Gastroesophageal sphincter (tissue), 4 donors: ENCODE results near the gene KLK1. TPM values are rescaled to one million over a fixed set of nuclear protein-coding genes. Genes with fewer than 3 reads are reported as not detected.

Source experiments
- ATAC-seq: fragments of 150-250 bp; one replicate; pipeline ENCODE4 v1.9.1; 2016; ENCODE audit warnings: mild to moderate bottlenecking, moderate library complexity
- H3K27ac ChIP-seq, 4 donors: fragments of 200-600 bp; sonication (generic) in 3 of 4; 1 replicate in 3 of 4; 2 replicates in 1 of 4; pipeline ENCODE4 v1.5.1; 2016 to 2019
- H3K27me3 ChIP-seq: fragments of 200-600 bp; sonication (generic); one replicate; pipeline ENCODE4 v1.5.1; 2019
- H3K36me3 ChIP-seq, 2 donors: fragments of 200-600 bp; sonication (generic); one replicate each; pipeline ENCODE4 v1.5.1; 2019; ENCODE audit warnings: control low read depth in 1 of 2
- H3K4me1 ChIP-seq, 3 donors: fragments of 200-600 bp; sonication (generic); 1 replicate in 2 of 3; 2 replicates in 1 of 3; pipeline ENCODE4 v1.5.1; 2016 to 2019; ENCODE audit warnings: control low read depth in 2 of 3
- H3K4me3 ChIP-seq, 2 donors: fragments of 200-600 bp; sonication (generic); one replicate each; pipeline ENCODE4 v1.5.1; 2019; ENCODE audit warnings: mild to moderate bottlenecking in 1 of 2, moderate library complexity in 1 of 2
- H3K9me3 ChIP-seq, 3 donors: fragments of 200-600 bp; sonication (generic); one replicate each; pipeline ENCODE4 v1.5.1; 2017 to 2019; ENCODE audit warnings: control low read depth in 2 of 3
- EP300 ChIP-seq: sonication (generic); formaldehyde crosslinking; IDR thresholded peaks from one replicate; pipeline ENCODE4 v1.6.1; 2017; ENCODE audit warnings: antibody characterized with exemption, mild to moderate bottlenecking
- POLR2A ChIP-seq, 2 donors: fragments of 450-650 bp; IDR thresholded peaks; one replicate each; pipeline ENCODE4 v1.6.1; 2017; ENCODE audit warnings: antibody characterized with exemption in 2 of 2, mild to moderate bottlenecking in 2 of 2, moderate library complexity in 1 of 2
- POLR2AphosphoS5 ChIP-seq: sonication (generic); formaldehyde crosslinking; IDR thresholded peaks from one replicate; pipeline ENCODE4 v1.6.1; 2017; ENCODE audit warnings: antibody characterized with exemption
- WGBS, 2 donors: methylation state at CpG; one replicate each; pipeline ENCODE4 v1.1.5; 2018; ENCODE audit warnings: low coverage in 1 of 2; 5-methylcytosine and 5-hydroxymethylcytosine counted together
- total RNA-seq, 4 donors: library from RNA; depleted of rRNA; stranded (reverse); fragments of >200 nt; gene quantifications; one replicate each; pipeline ENCODE4 v1.1.0, GENCODE V29; 2016
- TF ChIP-seq, protein P1 (sequence below), 4 experiments: fragments of 200-600 bp in 2 of 4; fragments of 450-650 bp in 2 of 4; sonication (generic) in 1 of 4; IDR thresholded peaks; one replicate each; pipeline ENCODE4 v1.5.1; 2017 to 2019; ENCODE audit warnings: antibody characterized with exemption in 4 of 4, mild to moderate bottlenecking in 2 of 4, moderate library complexity in 2 of 4

KLK1 gene
- total RNA-seq, 4 donors from 2014 or later, result not detected

GRCh38 chr19:50795664-50796073, 27.9 kb downstream of the KLK1 start:
- H3K27me3 ChIP-seq, result peaks cover 29% of the 10 kb centered on the region
- no peaks in the 10 kb centered on the region for H3K9me3 ChIP-seq
- TF ChIP-seq POLR2A (IDR thresholded peaks at IDR 0.05) (no peak), POLR2AphosphoS5 (no peak), EP300 (no peak)
- TF ChIP-seq, protein P1, sequence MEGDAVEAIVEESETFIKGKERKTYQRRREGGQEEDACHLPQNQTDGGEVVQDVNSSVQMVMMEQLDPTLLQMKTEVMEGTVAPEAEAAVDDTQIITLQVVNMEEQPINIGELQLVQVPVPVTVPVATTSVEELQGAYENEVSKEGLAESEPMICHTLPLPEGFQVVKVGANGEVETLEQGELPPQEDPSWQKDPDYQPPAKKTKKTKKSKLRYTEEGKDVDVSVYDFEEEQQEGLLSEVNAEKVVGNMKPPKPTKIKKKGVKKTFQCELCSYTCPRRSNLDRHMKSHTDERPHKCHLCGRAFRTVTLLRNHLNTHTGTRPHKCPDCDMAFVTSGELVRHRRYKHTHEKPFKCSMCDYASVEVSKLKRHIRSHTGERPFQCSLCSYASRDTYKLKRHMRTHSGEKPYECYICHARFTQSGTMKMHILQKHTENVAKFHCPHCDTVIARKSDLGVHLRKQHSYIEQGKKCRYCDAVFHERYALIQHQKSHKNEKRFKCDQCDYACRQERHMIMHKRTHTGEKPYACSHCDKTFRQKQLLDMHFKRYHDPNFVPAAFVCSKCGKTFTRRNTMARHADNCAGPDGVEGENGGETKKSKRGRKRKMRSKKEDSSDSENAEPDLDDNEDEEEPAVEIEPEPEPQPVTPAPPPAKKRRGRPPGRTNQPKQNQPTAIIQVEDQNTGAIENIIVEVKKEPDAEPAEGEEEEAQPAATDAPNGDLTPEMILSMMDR (IDR thresholded peaks at IDR 0.05), result no peak
- WGBS, 2 donors, result 90 to 93% methylated on average over 2 to 3 of the region's 4 CpGs
- no peak overlapping the region for H3K4me3 ChIP-seq
- no peaks in the 10 kb centered on the region for H3K4me1 ChIP-seq
- H3K36me3 ChIP-seq, result peaks cover 0 to 50% of the 10 kb centered on the region in 2 donors
- H3K27ac ChIP-seq, result no peak overlapping the region
- no peak for ATAC-seq

DNA sequence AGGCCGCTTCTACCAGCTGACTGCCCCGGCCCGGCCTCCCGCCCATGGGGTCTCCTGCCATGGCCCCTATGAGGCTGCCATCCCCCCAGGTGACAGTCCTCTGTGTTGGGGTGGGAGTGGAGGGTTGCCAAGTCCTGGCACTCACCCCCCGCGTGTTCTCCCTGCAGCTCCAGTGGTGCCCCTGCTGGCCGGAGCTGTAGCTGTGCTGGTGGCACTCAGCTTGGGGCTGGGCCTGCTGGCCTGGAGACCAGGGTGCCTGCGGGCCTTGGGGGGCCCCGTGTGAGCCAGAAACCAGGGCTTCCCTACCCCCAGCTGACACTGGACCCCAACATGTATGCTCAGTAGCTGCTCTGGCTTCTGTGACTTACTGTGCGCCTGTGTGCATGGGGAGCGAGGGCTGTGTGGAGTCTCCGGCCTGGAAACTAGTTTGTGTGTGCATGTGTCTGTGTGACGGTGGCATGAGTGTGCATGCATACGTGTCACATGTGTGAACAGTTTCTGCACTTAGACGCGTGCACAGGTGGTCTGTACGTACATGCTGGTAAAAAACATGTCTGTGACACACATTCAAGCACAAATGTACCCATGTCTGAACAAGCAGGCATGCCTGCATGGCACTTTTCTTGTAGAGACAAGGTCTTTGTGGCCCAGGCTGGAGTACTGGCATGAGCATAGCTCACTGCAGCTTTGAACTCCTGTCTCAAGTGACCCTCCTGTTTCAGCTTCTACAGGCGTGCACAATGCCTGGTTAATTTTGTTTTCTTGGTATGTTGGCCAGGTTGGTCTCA, 28.5 kb downstream of the KLK1 start:
- TF ChIP-seq EP300 (no peak), POLR2AphosphoS5 (no peak), POLR2A (IDR thresholded peaks at IDR 0.05) (no peak)
- TF ChIP-seq, protein P1 (IDR thresholded peaks at IDR 0.05), result no peak

GRCh38 chr19:50794074-50794875, 29.3 kb downstream of the KLK1 start:
- Histone ChIP-seq H3K9me3 (no peaks in the 10 kb centered on the region), H3K27ac (no peak overlapping the region), H3K4me1 (no peaks in the 10 kb centered on the region), H3K36me3 (peaks cover 0 to 39% of the 10 kb centered on the region in 2 donors), H3K4me3 (no peak overlapping the region), H3K27me3 (peaks cover 43% of the 10 kb centered on the region)
- 25 to 37% methylated on average over 6 to 8 of the region's 16 CpGs for WGBS, 2 donors
- no peak for TF ChIP-seq POLR2AphosphoS5
- no peak for TF ChIP-seq EP300
- TF ChIP-seq, protein P1 (IDR thresholded peaks at IDR 0.05), result no peak
- no peak for ATAC-seq

More for the DNA sequence above, 28.5 kb downstream of the KLK1 start:
- peaks cover 35% of the 10 kb centered on the region for H3K27me3 ChIP-seq
- H3K36me3 ChIP-seq, result peaks cover 0 to 47% of the 10 kb centered on the region in 2 donors
- no peaks in the 10 kb centered on the region for H3K4me1 ChIP-seq
- no peak for ATAC-seq
- H3K27ac ChIP-seq, result no peak overlapping the region
- no peak overlapping the region for H3K4me3 ChIP-seq
- no peaks in the 10 kb centered on the region for H3K9me3 ChIP-seq
- 46 to 50% methylated on average over 2 to 6 of the region's 18 CpGs for WGBS, 2 donors

DNA sequence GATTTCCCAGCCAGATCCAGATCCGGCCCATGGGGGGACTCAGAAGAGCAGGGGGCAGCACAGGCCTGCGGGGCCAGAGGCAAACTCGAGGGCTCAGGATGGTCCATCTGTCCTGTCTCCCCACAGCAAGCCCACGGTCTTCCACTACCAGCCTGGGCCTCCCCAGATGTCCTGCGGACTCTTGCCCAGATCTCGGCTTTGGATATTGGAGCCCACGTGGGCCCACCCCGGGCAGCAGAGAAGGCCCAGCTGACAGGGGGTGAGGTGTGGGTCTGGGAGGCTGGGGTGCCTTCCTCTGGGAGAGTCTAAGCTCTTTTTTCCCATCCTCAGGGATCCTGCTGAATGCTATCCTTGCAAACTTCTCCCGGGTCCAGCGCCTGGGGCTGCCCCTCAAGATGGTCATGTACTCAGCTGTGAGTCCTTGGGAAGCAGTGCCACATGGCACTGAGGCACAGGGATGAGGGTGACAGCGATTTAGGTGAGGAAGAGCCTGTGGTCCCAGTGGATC, 30.0 kb downstream of the KLK1 start:
- Histone ChIP-seq H3K9me3 (no peaks in the 10 kb centered on the region), H3K4me1 (no peaks in the 10 kb centered on the region), H3K36me3 (peaks cover 0 to 33% of the 10 kb centered on the region in 2 donors), H3K27me3 (peaks cover 49% of the 10 kb centered on the region), H3K4me3 (no peak overlapping the region), H3K27ac (no peak overlapping the region)
- WGBS, 2 donors, result 60 to 65% methylated on average over 1 to 7 of the region's 11 CpGs
- TF ChIP-seq POLR2AphosphoS5 (no peak), POLR2A (IDR thresholded peaks at IDR 0.05) (no peak)
- TF ChIP-seq, protein P1 (IDR thresholded peaks at IDR 0.05), result no peak
- no peak for ATAC-seq
